ENCODE results near the gene NRXN3.

DNA sequence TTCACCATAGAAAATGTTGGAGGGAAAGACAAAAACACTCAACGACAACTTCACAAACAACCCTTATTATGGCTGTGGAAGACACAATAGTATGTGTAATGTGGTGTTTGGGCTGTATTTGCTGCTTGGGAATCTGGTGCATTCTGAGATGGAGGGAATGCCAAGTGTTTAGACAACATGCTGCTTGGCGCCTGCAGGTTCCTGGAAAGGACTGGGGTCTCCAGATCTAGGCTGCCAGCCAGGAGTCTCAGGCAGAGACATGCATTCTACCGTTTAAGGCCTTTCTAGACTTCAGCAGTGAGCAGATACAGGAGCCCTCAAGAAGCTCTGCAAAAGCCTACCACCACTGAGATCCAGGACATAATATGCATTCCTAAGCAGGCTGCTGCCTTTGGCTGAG is 418.7 kb downstream of the NRXN3 start:
- TF ChIP-seq, protein P1, sequence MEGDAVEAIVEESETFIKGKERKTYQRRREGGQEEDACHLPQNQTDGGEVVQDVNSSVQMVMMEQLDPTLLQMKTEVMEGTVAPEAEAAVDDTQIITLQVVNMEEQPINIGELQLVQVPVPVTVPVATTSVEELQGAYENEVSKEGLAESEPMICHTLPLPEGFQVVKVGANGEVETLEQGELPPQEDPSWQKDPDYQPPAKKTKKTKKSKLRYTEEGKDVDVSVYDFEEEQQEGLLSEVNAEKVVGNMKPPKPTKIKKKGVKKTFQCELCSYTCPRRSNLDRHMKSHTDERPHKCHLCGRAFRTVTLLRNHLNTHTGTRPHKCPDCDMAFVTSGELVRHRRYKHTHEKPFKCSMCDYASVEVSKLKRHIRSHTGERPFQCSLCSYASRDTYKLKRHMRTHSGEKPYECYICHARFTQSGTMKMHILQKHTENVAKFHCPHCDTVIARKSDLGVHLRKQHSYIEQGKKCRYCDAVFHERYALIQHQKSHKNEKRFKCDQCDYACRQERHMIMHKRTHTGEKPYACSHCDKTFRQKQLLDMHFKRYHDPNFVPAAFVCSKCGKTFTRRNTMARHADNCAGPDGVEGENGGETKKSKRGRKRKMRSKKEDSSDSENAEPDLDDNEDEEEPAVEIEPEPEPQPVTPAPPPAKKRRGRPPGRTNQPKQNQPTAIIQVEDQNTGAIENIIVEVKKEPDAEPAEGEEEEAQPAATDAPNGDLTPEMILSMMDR (IDR thresholded peaks at IDR 0.05 in 2 of 3, conservative IDR thresholded peaks at IDR 0.05 in 1 of 3; ENCODE audit: borderline replicate concordance in 1 of 3, insufficient read depth in 1 of 3, low read depth in 2 of 3, low read length in 2 of 3) = no peak
- TF ChIP-seq RAD21 (IDR thresholded peaks at IDR 0.05; ENCODE audit: low read depth) (no peak), SIN3A (IDR thresholded peaks at IDR 0.05; ENCODE audit: low read depth) (no peak), YY1 (IDR thresholded peaks at IDR 0.05; ENCODE audit: extremely low read depth, insufficient replicate concordance, low read depth, low read length) (no peak), POLR2A (IDR thresholded peaks at IDR 0.05; ENCODE audit: borderline replicate concordance, extremely low read depth, insufficient read depth, insufficient read length) (no peak)

Data from HCT116 (cell line).